Mesendoderm (in vitro differentiated cells): ENCODE data around the gene TTLL3.
"Not testable (repeated sequence)": the region's sequence is repeated elsewhere in the genome, so short reads cannot be mapped to it uniquely, and the experiment has no call there.

Experiments
- DNase-seq: peaks from one replicate; pipeline ENCODE4 v3.0.0; 2013
- H2AK5ac ChIP-seq: 2 replicates; pipeline ENCODE4 v1.6.1; 2013; ENCODE audit warnings: low read length, inconsistent platforms
- H2BK120ac ChIP-seq: 2 replicates; pipeline ENCODE4 v1.6.1; 2013; ENCODE audit warnings: low read depth, mild to moderate bottlenecking, low read length, moderate library complexity, mixed read lengths
- H2BK15ac ChIP-seq: replicated peaks from 2 replicates; pipeline ENCODE4 v1.6.1; 2013; ENCODE audit warnings: low read depth, mild to moderate bottlenecking, moderate library complexity
- H2BK5ac ChIP-seq: 2 replicates; pipeline ENCODE4 v1.6.1; 2013; ENCODE audit warnings: low read length, inconsistent platforms
- H3K18ac ChIP-seq: 2 replicates; pipeline ENCODE4 v1.6.1; 2013; ENCODE audit warnings: mild to moderate bottlenecking, low read length, mixed read lengths
- H3K23ac ChIP-seq: one replicate; pipeline ENCODE4 v1.6.1; 2013; ENCODE audit warnings: low read length
- H3K27ac ChIP-seq: 2 replicates; pipeline ENCODE4 v1.5.1; 2013; ENCODE audit warnings: low read depth, mild to moderate bottlenecking, inconsistent platforms, low read length, moderate library complexity
- H3K27me3 ChIP-seq: 2 replicates; pipeline ENCODE4 v1.6.1; 2013; ENCODE audit warnings: low read length, control low read depth, mild to moderate bottlenecking, inconsistent platforms; ENCODE audit not compliant: insufficient read depth, poor library complexity
- H3K36me3 ChIP-seq: 2 replicates; pipeline ENCODE4 v1.6.1; 2013; ENCODE audit warnings: low read length, inconsistent platforms; ENCODE audit not compliant: control insufficient read depth, insufficient read depth
- H3K4ac ChIP-seq: one replicate; pipeline ENCODE4 v1.6.1; 2013; ENCODE audit warnings: low read depth, mild to moderate bottlenecking, low read length, moderate library complexity
- H3K4me1 ChIP-seq: 2 replicates; pipeline ENCODE4 v1.6.1; 2013; ENCODE audit warnings: low read depth, low read length, inconsistent platforms; ENCODE audit not compliant: control insufficient read depth
- H3K4me2 ChIP-seq: 2 replicates; pipeline ENCODE4 v1.6.1; 2013; ENCODE audit warnings: low read length
- H3K4me3 ChIP-seq: 2 replicates; pipeline ENCODE4 v1.5.1; 2013; ENCODE audit warnings: mild to moderate bottlenecking, low read length
- H3K56ac ChIP-seq: one replicate; pipeline ENCODE4 v1.6.1; 2013; ENCODE audit warnings: low read length
- H3K79me1 ChIP-seq: 2 replicates; pipeline ENCODE4 v1.6.1; 2013; ENCODE audit warnings: low read length, inconsistent platforms
- H3K79me2 ChIP-seq: 2 replicates; pipeline ENCODE4 v1.6.1; 2013; ENCODE audit warnings: mild to moderate bottlenecking, low read length; ENCODE audit not compliant: control insufficient read depth, insufficient read depth
- H3K9ac ChIP-seq: 2 replicates; pipeline ENCODE4 v1.6.1; 2013; ENCODE audit warnings: low read length, inconsistent platforms
- H4K5ac ChIP-seq: one replicate; pipeline ENCODE4 v1.6.1; 2013; ENCODE audit warnings: low read length
- H4K8ac ChIP-seq: one replicate; pipeline ENCODE4 v1.6.1; 2013; ENCODE audit warnings: low read depth, mild to moderate bottlenecking, control low read depth, low read length, moderate library complexity
- WGBS: extraction: QIAGEN DNeasy Blood & Tissue Kit; methylation state at CpG from one replicate; pipeline ENCODE4 v1.1.7; 2013; ENCODE audit warnings: low lambda C conversion rate, missing lambda C conversion rate; ENCODE audit not compliant: insufficient coverage; ENCODE audit errors: extremely low coverage; 5-methylcytosine and 5-hydroxymethylcytosine counted together

Gene TTLL3

DNA sequence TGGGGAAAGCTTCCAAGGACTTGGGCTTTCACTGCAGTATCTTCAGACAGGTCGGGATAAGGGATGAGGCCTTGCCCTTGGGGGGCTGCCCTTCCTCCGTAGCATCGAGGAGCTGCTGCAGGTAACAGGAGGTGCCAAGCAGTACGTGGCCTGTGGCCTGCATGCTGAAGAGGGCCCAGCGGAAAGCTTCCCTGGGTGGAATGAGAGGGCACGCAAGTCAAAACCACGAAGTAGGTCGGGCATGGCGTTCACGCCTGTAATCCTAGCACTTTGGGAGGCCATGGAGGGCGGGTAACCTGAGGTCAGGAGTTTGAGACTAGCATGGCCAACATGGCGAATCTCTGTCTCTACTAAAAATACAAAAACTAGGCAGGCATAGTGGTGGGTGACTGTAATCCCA lies 57.0 kb downstream of the TTLL3 start:
- Histone ChIP-seq H3K9ac (no peak overlapping the region), H4K8ac (no peak overlapping the region), H3K79me2 (no peaks in the 10 kb centered on the region), H3K4me3 (no peak overlapping the region), H3K4ac (no peak overlapping the region), H3K23ac (no peak overlapping the region), H3K56ac (no peak overlapping the region), H4K5ac (no peak overlapping the region), H3K4me1 (no peaks in the 10 kb centered on the region), H3K18ac (no peak overlapping the region), H2BK120ac (no peak overlapping the region), H3K27me3 (no peaks in the 10 kb centered on the region), H3K36me3 (no peaks in the 10 kb centered on the region), H3K27ac (no peak overlapping the region), H2AK5ac (no peak overlapping the region), H2BK5ac (no peak overlapping the region), H2BK15ac (no peak overlapping the region), H3K4me2 (no peak overlapping the region), H3K79me1 (no peaks in the 10 kb centered on the region)
- DNase-seq, result no peak
- no CpG with 5 or more reads among the region's 12 CpGs for WGBS

DNA sequence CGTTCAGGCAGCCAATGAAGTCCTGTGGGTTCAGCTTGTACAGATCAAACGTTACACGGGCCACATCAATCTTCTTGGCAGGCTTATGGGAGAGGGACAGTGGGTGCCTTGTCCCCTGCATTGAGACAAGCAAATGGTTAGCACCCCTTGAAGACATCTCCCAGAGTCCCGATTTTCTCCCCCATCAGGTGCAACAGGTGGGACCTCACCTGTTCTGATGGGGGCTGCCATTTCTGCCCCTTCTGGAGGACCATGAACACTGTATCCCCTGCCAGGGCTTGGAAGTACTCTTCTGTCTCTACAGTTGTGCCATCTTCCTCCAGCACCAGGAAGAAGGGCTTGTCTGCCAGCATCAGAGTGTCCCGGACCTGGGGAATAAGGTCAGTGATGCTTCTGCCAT lies 59.9 kb downstream of the TTLL3 start:
- no peak overlapping the region for H2AK5ac ChIP-seq
- no peak overlapping the region for H3K27ac ChIP-seq
- no peak overlapping the region for H2BK120ac ChIP-seq
- H4K5ac ChIP-seq, result no peak overlapping the region
- no peak overlapping the region for H3K4ac ChIP-seq
- no CpG with 5 or more reads among the region's 5 CpGs for WGBS
- H3K18ac ChIP-seq, result no peak overlapping the region
- no peaks in the 10 kb centered on the region for H3K4me1 ChIP-seq
- no peak overlapping the region for H3K56ac ChIP-seq
- H3K9ac ChIP-seq, result no peak overlapping the region
- no peak overlapping the region for H2BK15ac ChIP-seq
- H3K23ac ChIP-seq, result no peak overlapping the region
- H3K4me3 ChIP-seq, result no peak overlapping the region
- DNase-seq, result no peak
- no peaks in the 10 kb centered on the region for H3K27me3 ChIP-seq
- no peaks in the 10 kb centered on the region for H3K36me3 ChIP-seq
- H4K8ac ChIP-seq, result no peak overlapping the region
- H3K4me2 ChIP-seq, result no peak overlapping the region
- H3K79me1 ChIP-seq, result no peaks in the 10 kb centered on the region
- H2BK5ac ChIP-seq, result no peak overlapping the region
- no peaks in the 10 kb centered on the region for H3K79me2 ChIP-seq

- H3K4me1 ChIP-seq, result no peaks in the 10 kb centered on the region
- H3K18ac ChIP-seq, result no peak overlapping the region
- no peak overlapping the region for H3K4me2 ChIP-seq
- no peak for DNase-seq
- no peak overlapping the region for H3K27ac ChIP-seq
- H3K4ac ChIP-seq, result no peak overlapping the region
- H2BK5ac ChIP-seq, result no peak overlapping the region
- H2BK120ac ChIP-seq, result no peak overlapping the region
- no peaks in the 10 kb centered on the region for H3K27me3 ChIP-seq
- no peak overlapping the region for H3K4me3 ChIP-seq
- H2AK5ac ChIP-seq, result no peak overlapping the region
- H2BK15ac ChIP-seq, result no peak overlapping the region
- H3K56ac ChIP-seq, result no peak overlapping the region
- WGBS, result no CpG with 5 or more reads among the region's 1 CpG
- no peak overlapping the region for H3K9ac ChIP-seq
- no peak overlapping the region for H4K8ac ChIP-seq
- H3K79me1 ChIP-seq, result no peaks in the 10 kb centered on the region
- no peak overlapping the region for H4K5ac ChIP-seq
- H3K79me2 ChIP-seq, result no peaks in the 10 kb centered on the region
- no peaks in the 10 kb centered on the region for H3K36me3 ChIP-seq
- H3K23ac ChIP-seq, result no peak overlapping the region
Observed at GRCh38 chr3:9870978-9871377, 60.9 kb downstream of the TTLL3 start.

DNA sequence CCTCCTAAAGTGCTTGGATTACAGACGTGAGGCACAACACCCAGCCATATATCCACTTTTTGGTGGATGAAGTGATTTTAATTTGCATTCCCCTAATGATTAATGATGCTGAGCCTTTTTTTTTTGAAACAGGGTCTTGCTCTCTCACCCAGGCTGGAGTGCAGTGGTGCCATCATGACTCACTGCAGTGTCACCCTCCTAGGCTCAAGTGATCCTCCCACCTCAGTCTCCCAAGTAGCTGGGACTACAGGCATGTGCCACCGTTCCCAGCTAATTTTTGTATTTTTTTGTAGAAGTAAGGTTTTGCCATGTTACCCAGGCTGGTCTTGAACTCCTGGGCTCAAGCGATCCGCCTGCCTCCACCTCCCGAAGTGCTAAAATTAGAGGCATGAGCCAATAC lies 62.0 kb downstream of the TTLL3 start:
- DNase-seq, H2BK120ac ChIP-seq, H3K56ac ChIP-seq, H3K18ac ChIP-seq, H3K4ac ChIP-seq, H3K36me3 ChIP-seq, H4K8ac ChIP-seq, H3K23ac ChIP-seq, H2BK15ac ChIP-seq, H3K9ac ChIP-seq, H3K27me3 ChIP-seq, H3K27ac ChIP-seq, H3K79me2 ChIP-seq, H3K4me2 ChIP-seq, H3K4me1 ChIP-seq, H4K5ac ChIP-seq, H3K4me3 ChIP-seq, H2BK5ac ChIP-seq, H2AK5ac ChIP-seq, H3K79me1 ChIP-seq: not testable (repeated sequence)
- WGBS, result no CpG with 5 or more reads among the region's 5 CpGs

DNA sequence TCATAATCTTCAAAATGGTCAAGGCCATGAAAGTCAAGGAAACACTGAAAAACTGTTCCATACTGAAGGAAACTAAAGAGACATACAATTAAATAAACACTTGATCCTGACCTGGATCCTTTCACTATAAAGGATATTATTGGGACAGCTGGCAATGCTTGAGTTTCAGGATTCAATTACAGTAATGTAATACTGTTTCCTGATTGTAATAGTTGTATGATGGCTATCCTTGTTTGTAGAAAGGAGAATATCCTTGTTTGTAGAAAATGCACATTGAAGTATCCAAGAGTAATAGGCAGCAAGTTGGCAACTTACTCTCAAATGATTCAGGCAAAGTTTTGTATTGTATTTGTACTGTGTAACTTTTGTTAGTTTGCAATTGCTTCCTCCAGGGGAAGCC lies 65.4 kb downstream of the TTLL3 start:
- H4K5ac ChIP-seq, result no peak overlapping the region

GRCh38 chr3:9876255-9876654 lies 66.2 kb downstream of the TTLL3 start:
- H3K23ac ChIP-seq, H3K27me3 ChIP-seq, H4K8ac ChIP-seq, H2AK5ac ChIP-seq, H2BK120ac ChIP-seq, H3K9ac ChIP-seq, H3K79me1 ChIP-seq, H3K79me2 ChIP-seq, H3K18ac ChIP-seq, H3K56ac ChIP-seq, H3K27ac ChIP-seq, H4K5ac ChIP-seq, H3K4me2 ChIP-seq, H3K4me3 ChIP-seq, H2BK15ac ChIP-seq, H3K4me1 ChIP-seq, DNase-seq, H2BK5ac ChIP-seq, H3K36me3 ChIP-seq, H3K4ac ChIP-seq: not testable (repeated sequence)
- WGBS, result no CpG with 5 or more reads among the region's 4 CpGs

More for the DNA sequence above, 65.4 kb downstream of the TTLL3 start:
- DNase-seq, result no peak
- H2BK15ac ChIP-seq, result no peak overlapping the region
- no peak overlapping the region for H3K4ac ChIP-seq
- H3K79me2 ChIP-seq, result no peaks in the 10 kb centered on the region
- H3K9ac ChIP-seq, result no peak overlapping the region
- H2BK120ac ChIP-seq, result no peak overlapping the region
- H3K4me1 ChIP-seq, result no peaks in the 10 kb centered on the region
- H3K27ac ChIP-seq, result no peak overlapping the region
- H2AK5ac ChIP-seq, result no peak overlapping the region
- no peak overlapping the region for H3K4me2 ChIP-seq
- H3K27me3 ChIP-seq, result no peaks in the 10 kb centered on the region
- H3K18ac ChIP-seq, result no peak overlapping the region
- H2BK5ac ChIP-seq, result no peak overlapping the region
- no peaks in the 10 kb centered on the region for H3K36me3 ChIP-seq
- no peak overlapping the region for H3K56ac ChIP-seq
- no peak overlapping the region for H3K23ac ChIP-seq
- no peak overlapping the region for H4K8ac ChIP-seq
- H3K79me1 ChIP-seq, result no peaks in the 10 kb centered on the region
- H3K4me3 ChIP-seq, result no peak overlapping the region
